ENCODE data around the gene PANX3.

DNA sequence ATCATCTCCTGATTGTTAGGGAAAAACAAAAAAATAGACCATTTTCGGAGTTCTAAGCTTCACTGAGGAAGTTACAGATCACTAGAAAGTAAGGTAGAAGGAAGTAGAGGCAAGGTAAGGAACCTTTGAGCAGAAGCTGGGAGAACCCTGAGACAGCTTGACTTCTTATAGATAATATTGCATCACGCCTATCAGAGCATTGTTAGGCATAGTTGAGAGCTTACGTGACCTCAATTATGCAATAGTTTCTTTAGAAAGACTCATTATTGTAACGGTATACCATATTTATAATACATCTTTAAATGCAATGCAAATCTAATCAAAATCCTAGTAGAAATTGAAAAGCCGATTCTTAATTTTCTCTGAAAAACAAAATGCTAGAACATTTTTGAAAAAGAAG lies 16.3 kb downstream of the PANX3 start:
- TF ChIP-seq EZH2 (IDR thresholded peaks at IDR 0.05; ENCODE audit: low read length, unreplicated experiment), result no peak
- no peak for TF ChIP-seq EZH2phosphoT487 (IDR thresholded peaks at IDR 0.05; ENCODE audit: borderline replicate concordance, low read length)
- no peak for TF ChIP-seq CTCF (conservative IDR thresholded peaks at IDR 0.05; ENCODE audit: low read depth, low read length)
